Measurements from ENCODE around the gene CHN2. TPM values are rescaled to one million over a fixed set of nuclear protein-coding genes. Genes with fewer than 3 reads are reported as not detected.
A peak's percentile ranks its signal among the peaks of the same experiment; 100 is the strongest.

Gene CHN2
- total RNA-seq, 2 donors from 2014 or later = 7.0 to 29.1 TPM

DNA sequence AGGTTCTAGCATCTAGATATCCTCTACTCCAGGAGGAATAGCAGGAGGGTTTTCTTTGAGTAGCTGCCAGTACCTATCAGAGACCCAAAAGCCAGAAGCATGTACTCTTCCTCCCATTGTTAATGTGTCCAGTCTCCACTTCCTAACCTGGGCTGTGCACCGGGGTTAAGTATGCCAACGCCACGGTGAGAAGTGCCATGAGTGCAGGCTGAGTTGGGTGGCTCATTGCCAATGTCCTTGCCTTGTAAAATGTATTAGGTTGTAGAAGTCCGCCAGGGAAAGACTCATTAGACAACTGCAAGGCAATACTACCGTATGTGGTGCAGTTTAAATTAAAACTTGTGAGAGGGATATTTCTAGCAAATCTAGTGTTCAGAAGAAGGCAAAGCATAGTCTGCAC, 314.0 kb downstream of the CHN2 start:
- no peaks in the 10 kb centered on the region for H3K9me3 ChIP-seq
- peak; percentile 16 for DNase-seq (ENCODE audit: low spot score)
- 46% methylated on average over 5 of the region's 5 CpGs for WGBS
- no peak for TF ChIP-seq POLR2A (IDR thresholded peaks at IDR 0.05)
- TF ChIP-seq POLR2AphosphoS5 (IDR thresholded peaks at IDR 0.05) = no peak
- TF ChIP-seq, protein P1, sequence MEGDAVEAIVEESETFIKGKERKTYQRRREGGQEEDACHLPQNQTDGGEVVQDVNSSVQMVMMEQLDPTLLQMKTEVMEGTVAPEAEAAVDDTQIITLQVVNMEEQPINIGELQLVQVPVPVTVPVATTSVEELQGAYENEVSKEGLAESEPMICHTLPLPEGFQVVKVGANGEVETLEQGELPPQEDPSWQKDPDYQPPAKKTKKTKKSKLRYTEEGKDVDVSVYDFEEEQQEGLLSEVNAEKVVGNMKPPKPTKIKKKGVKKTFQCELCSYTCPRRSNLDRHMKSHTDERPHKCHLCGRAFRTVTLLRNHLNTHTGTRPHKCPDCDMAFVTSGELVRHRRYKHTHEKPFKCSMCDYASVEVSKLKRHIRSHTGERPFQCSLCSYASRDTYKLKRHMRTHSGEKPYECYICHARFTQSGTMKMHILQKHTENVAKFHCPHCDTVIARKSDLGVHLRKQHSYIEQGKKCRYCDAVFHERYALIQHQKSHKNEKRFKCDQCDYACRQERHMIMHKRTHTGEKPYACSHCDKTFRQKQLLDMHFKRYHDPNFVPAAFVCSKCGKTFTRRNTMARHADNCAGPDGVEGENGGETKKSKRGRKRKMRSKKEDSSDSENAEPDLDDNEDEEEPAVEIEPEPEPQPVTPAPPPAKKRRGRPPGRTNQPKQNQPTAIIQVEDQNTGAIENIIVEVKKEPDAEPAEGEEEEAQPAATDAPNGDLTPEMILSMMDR (IDR thresholded peaks at IDR 0.05) = no peak
- no peak overlapping the region for H3K27ac ChIP-seq
- H3K4me3 ChIP-seq = no peak overlapping the region
- H3K4me1 ChIP-seq (replicated peaks) = no peaks in the 10 kb centered on the region
- no peaks in the 10 kb centered on the region for H3K36me3 ChIP-seq
- intact Hi-C loops (cut with DNase I) = no loop called here
- no peaks in the 10 kb centered on the region for H3K27me3 ChIP-seq (replicated peaks; ENCODE audit: insufficient read depth)

DNA sequence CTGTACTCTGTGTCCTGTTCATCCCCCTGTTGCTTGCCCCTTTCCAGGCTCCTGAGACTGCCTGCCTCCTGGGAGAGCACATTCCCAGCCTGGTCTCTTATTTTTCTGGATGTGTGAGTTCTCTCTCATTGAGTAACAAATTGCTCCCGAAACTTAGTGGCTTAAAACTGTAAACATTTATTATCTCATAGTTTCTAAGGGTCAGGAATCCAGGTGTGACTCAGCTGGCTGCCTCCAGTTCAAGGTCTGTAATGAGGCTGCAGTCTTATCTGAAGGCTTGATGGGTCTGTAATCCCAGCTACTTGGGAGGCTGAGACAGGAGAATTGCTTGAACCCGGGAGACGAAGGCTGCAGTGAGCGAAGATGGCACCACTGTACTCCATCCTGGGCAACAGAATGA, 315.5 kb downstream of the CHN2 start:
- intact Hi-C loops (cut with DNase I) = no loop called here
- no peak overlapping the region for H3K4me3 ChIP-seq
- H3K27me3 ChIP-seq (replicated peaks; ENCODE audit: insufficient read depth) = no peaks in the 10 kb centered on the region
- no peaks in the 10 kb centered on the region for H3K36me3 ChIP-seq
- 98% methylated on average over 4 of the region's 4 CpGs for WGBS
- DNase-seq (ENCODE audit: low spot score) = no peak
- H3K9me3 ChIP-seq = no peaks in the 10 kb centered on the region
- TF ChIP-seq, protein P1 (IDR thresholded peaks at IDR 0.05) = no peak
- TF ChIP-seq POLR2A (IDR thresholded peaks at IDR 0.05) = no peak
- TF ChIP-seq POLR2AphosphoS5 (IDR thresholded peaks at IDR 0.05) = no peak
- no peaks in the 10 kb centered on the region for H3K4me1 ChIP-seq (replicated peaks)
- H3K27ac ChIP-seq = no peak overlapping the region

DNA sequence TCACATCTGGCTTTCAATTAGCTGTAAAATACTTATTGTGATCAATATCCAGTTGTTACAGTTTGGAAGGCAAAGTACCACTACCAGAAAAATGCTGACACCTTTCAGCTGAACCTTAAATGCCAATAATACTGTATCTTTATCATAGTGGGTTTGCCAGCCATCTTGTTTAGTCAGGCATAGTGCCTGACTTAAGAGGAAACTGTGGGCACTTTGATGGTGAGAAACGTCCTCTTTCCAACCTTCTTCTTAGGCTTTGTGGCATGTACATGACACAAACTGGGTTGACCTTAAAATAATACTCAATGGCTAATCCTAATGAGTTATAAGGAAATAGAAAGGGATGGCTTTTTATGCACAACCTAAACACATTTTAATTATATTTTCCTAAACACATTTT, 316.8 kb downstream of the CHN2 start:
- Histone ChIP-seq H3K9me3 (no peaks in the 10 kb centered on the region), H3K4me3 (no peak overlapping the region), H3K27ac (no peak overlapping the region), H3K36me3 (no peaks in the 10 kb centered on the region), H3K4me1 (replicated peaks) (no peaks in the 10 kb centered on the region), H3K27me3 (replicated peaks; ENCODE audit: insufficient read depth) (no peaks in the 10 kb centered on the region)
- no peak for DNase-seq (ENCODE audit: low spot score)
- TF ChIP-seq, protein P1 (IDR thresholded peaks at IDR 0.05) = no peak
- no peak for TF ChIP-seq POLR2AphosphoS5 (IDR thresholded peaks at IDR 0.05)
- TF ChIP-seq POLR2A (IDR thresholded peaks at IDR 0.05) = no peak
- WGBS = 56% methylated on average over 1 of the region's 1 CpG
- intact Hi-C loops (cut with DNase I) = no loop called here

DNA sequence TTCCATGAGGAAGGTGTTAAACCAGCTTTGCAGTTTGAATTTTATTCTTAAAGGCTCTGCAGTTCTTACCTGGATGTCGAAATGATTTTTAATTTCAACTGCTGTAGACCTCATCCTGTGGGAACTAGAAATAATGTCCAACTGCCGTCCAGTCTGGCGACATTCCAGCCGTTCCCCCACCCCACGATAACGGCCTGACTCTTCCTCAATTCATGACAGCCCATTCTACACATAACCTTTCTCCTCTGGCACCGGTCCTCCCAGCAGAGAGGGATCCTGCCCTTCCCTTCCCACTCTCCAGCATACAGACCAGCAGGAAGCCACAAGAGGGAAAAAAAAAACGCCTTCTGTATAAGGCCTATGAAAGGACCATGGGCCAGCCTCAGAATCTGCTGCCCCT, 317.3 kb downstream of the CHN2 start:
- H3K36me3 ChIP-seq = no peaks in the 10 kb centered on the region
- H3K4me1 ChIP-seq (replicated peaks) = no peaks in the 10 kb centered on the region
- WGBS = 56% methylated on average over 8 of the region's 8 CpGs
- H3K27ac ChIP-seq = no peak overlapping the region
- no peak for DNase-seq (ENCODE audit: low spot score)
- no peak overlapping the region for H3K4me3 ChIP-seq
- intact Hi-C loops (cut with DNase I) = no loop called here
- H3K27me3 ChIP-seq (replicated peaks; ENCODE audit: insufficient read depth) = no peaks in the 10 kb centered on the region
- TF ChIP-seq POLR2AphosphoS5 (IDR thresholded peaks at IDR 0.05) (no peak), POLR2A (IDR thresholded peaks at IDR 0.05) (no peak)
- TF ChIP-seq, protein P1 (IDR thresholded peaks at IDR 0.05) = no peak
- no peaks in the 10 kb centered on the region for H3K9me3 ChIP-seq

DNA sequence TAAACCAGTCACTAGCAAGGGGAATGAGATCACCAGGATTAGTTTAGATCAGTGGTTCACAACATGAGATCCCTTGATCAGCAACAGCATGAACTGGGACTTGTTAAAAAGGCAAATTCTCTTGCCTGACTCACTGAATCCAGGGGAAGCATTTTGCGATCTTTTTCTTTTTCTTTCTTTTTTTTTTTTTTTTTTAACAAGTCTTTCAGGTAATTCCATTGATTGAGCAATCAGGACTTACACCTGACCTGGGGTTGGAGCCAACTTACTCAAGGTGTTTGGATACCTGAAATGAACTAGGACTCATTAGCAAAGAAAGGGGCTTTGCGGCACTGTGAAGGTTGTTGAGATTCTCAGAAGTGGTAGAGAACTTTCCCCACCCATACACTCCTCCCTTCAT, 321.9 kb downstream of the CHN2 start:
- TF ChIP-seq POLR2A (IDR thresholded peaks at IDR 0.05) (no peak), POLR2AphosphoS5 (IDR thresholded peaks at IDR 0.05) (no peak)
- TF ChIP-seq, protein P1 (IDR thresholded peaks at IDR 0.05) = no peak
- Histone ChIP-seq H3K27ac (no peak overlapping the region), H3K9me3 (no peaks in the 10 kb centered on the region), H3K4me1 (replicated peaks) (no peaks in the 10 kb centered on the region), H3K4me3 (no peak overlapping the region), H3K27me3 (replicated peaks; ENCODE audit: insufficient read depth) (no peaks in the 10 kb centered on the region), H3K36me3 (no peaks in the 10 kb centered on the region)
- 73% methylated on average over 2 of the region's 2 CpGs for WGBS
- no peak for DNase-seq (ENCODE audit: low spot score)
- intact Hi-C loops (cut with DNase I) = no loop called here

All from prostate gland (tissue), 2 donors.